ENCODE results near the gene ABCA12. TPM values are rescaled to one million over a fixed set of nuclear protein-coding genes. Genes with fewer than 3 reads are reported as not detected.

ABCA12 gene
- total and polyA plus RNA-seq, 9 of the 15 experiments (the other 6 are each of a cell fraction or from before 2014, with no cell fraction given), result 0.02 to 0.03 TPM; not detected in 7

GRCh38 chr2:214992911-214993310 lies 145.5 kb downstream of the ABCA12 start (continued):
- TF ChIP-seq EWSR1 (IDR thresholded peaks at IDR 0.05; ENCODE audit: borderline replicate concordance, low read depth, partially characterized antibody) (no peak), DEAF1 (CRISPR knock-in tag; IDR thresholded peaks at IDR 0.05) (no peak)

- no peaks in the 10 kb centered on the region for H3K9me1 ChIP-seq (ENCODE audit: control insufficient read depth, insufficient read depth, low read length)
- H3K27ac ChIP-seq (ENCODE audit: extremely low read depth, low read depth, low read length), result no peak overlapping the region
- no TSS peak for BruUV-seq (replicated peaks)
- intact Hi-C loops (cut with micrococcal nuclease) (no loop called here), in situ Hi-C loops (cut with MboI) (no loop called here)
- ATAC-seq, result no peak
- no peak overlapping the region for H2AFZ ChIP-seq (ENCODE audit: low read depth, low read length)
- POLR2A ChIA-PET, result no interaction called here
- no peaks in the 10 kb centered on the region for H3K9me3 ChIP-seq (replicated peaks; ENCODE audit: control insufficient read depth, insufficient read depth, low read depth, low read length)
- no peaks in the 10 kb centered on the region for H3K27me3 ChIP-seq (ENCODE audit: control insufficient read depth in 2 of 2, insufficient read depth in 2 of 2, low read length in 2 of 2)
- no peaks in the 10 kb centered on the region for H4K20me1 ChIP-seq (replicated peaks; ENCODE audit: control insufficient read depth, insufficient read depth, low read length)
- no peaks in the 10 kb centered on the region for H3K79me2 ChIP-seq (ENCODE audit: control insufficient read depth, insufficient read depth, low read length)
- H3K4me2 ChIP-seq (ENCODE audit: insufficient read depth, low read length), result no peak overlapping the region
- 0% methylated on average over 3 of the region's 3 CpGs for WGBS (ENCODE audit: insufficient coverage, low coverage, missing lambda C conversion rate)
- no peak overlapping the region for H3K9ac ChIP-seq (ENCODE audit: insufficient read depth in 1 of 2, low read depth in 2 of 2, low read length in 2 of 2)
- no peak overlapping the region for H3K4me3 ChIP-seq
- H3K36me3 ChIP-seq (ENCODE audit: control insufficient read depth, insufficient read depth, low read length), result no peaks in the 10 kb centered on the region
- DNase-seq (ENCODE audit: extremely low read depth in 1 of 4, low spot score in 3 of 4), result no peak
- CTCF ChIA-PET (ENCODE audit: low intra/inter-chr PET ratio), result interaction anchor here (0.6 kb wide), 1 partner anchor 39 kb away, joined by 3 read pairs; no protein-coding TSS in a partner anchor
- FAIRE-seq, result no peak
- no peaks in the 10 kb centered on the region for H3K4me1 ChIP-seq (replicated peaks in 1 of 2; ENCODE audit: control insufficient read depth in 2 of 2, insufficient read depth in 2 of 2, low read length in 2 of 2)
- TF ChIP-seq CHD4 (IDR thresholded peaks at IDR 0.05; ENCODE audit: insufficient read depth, insufficient replicate concordance, low read depth, low read length, poor library complexity, severe bottlenecking), result no peak
- no peak for TF ChIP-seq ZNF280B (CRISPR knock-in tag; IDR thresholded peaks at IDR 0.05)
- TF ChIP-seq CHD2 (IDR thresholded peaks at IDR 0.05; ENCODE audit: low read depth, low read length), result no peak
- no peak for TF ChIP-seq RFX7 (CRISPR knock-in tag; IDR thresholded peaks at IDR 0.05)
- TF ChIP-seq PRPF4 (IDR thresholded peaks at IDR 0.05; ENCODE audit: insufficient read depth, low read depth, low read length, poor library complexity, severe bottlenecking), result no peak
- no peak for TF ChIP-seq PHTF2 (CRISPR knock-in tag; IDR thresholded peaks at IDR 0.05)
- TF ChIP-seq CREBBP (IDR thresholded peaks at IDR 0.05; ENCODE audit: low read depth, low read length), result no peak
- TF ChIP-seq RAD21 (CRISPR knock-in tag; conservative IDR thresholded peaks at IDR 0.05 in 1 of 2, IDR thresholded peaks at IDR 0.05 in 1 of 2), result no peak
- no peak for TF ChIP-seq DMBX1 (CRISPR knock-in tag; IDR thresholded peaks at IDR 0.05; ENCODE audit: borderline replicate concordance)
- TF ChIP-seq CHD1 (IDR thresholded peaks at IDR 0.05; ENCODE audit: low read length), result no peak
- no peak for TF ChIP-seq CBFB (CRISPR knock-in tag; IDR thresholded peaks at IDR 0.05)
- TF ChIP-seq ZC3H4 (CRISPR knock-in tag; IDR thresholded peaks at IDR 0.05; ENCODE audit: borderline replicate concordance), result no peak
- no peak for TF ChIP-seq POLR2H (tag; IDR thresholded peaks at IDR 0.05; ENCODE audit: low read depth)
- no peak for TF ChIP-seq SREBF1 (IDR thresholded peaks at IDR 0.05; ENCODE audit: borderline replicate concordance, low read depth, low read length)
- no peak for TF ChIP-seq BDP1 (IDR thresholded peaks at IDR 0.05; ENCODE audit: insufficient read depth, insufficient read length)
- TF ChIP-seq POLR2A (conservative IDR thresholded peaks at IDR 0.05), result no peak
- no peak for TF ChIP-seq CSDE1 (IDR thresholded peaks at IDR 0.05)
- no peak for TF ChIP-seq POLR3A (IDR thresholded peaks at IDR 0.05; ENCODE audit: borderline replicate concordance, extremely low read depth, insufficient read depth, insufficient read length)
- TF ChIP-seq ZFX (CRISPR knock-in tag; IDR thresholded peaks at IDR 0.05), result no peak
These were observed 149.2 kb downstream of the ABCA12 start for GRCh38 chr2:214989187-214989586.
